ENCODE data around the gene CSNK2A1.
A peak's percentile ranks its signal among the peaks of the same experiment; 100 is the strongest.
"Not testable (repeated sequence)": the region's sequence is repeated elsewhere in the genome, so short reads cannot be mapped to it uniquely, and the experiment has no call there.

Gene CSNK2A1

GRCh38 chr20:588476-588875, 44.9 kb upstream of the CSNK2A1 start:
- Histone ChIP-seq H3K4me2 (ENCODE audit: low read length) (no peak overlapping the region), H3K27me3 (ENCODE audit: low read depth, low read length) (0 out of 2 replicates have a peak, but pooled peaks cover 3% of the 10 kb centered on the region), H3K27ac (ENCODE audit: low read length) (no peak overlapping the region), H2AFZ (ENCODE audit: low read depth, low read length) (no peak overlapping the region), H4K20me1 (ENCODE audit: insufficient read depth, low read length) (no peaks in the 10 kb centered on the region), H3K79me2 (ENCODE audit: low read length) (no peaks in the 10 kb centered on the region), H3K4me1 (ENCODE audit: low read length) (peaks cover 18% of the 10 kb centered on the region), H3K9me3 (ENCODE audit: insufficient read depth, low read length) (no peaks in the 10 kb centered on the region), H3K9ac (ENCODE audit: low read length) (no peak overlapping the region), H3K36me3 (replicated peaks; ENCODE audit: low read depth, low read length) (no peaks in the 10 kb centered on the region), H3K4me3 (ENCODE audit: low read length) (no peak overlapping the region)
- TF ChIP-seq EZH2phosphoT487 (IDR thresholded peaks at IDR 0.05; ENCODE audit: low read depth): no peak
- TF ChIP-seq CTCF (IDR thresholded peaks at IDR 0.05; ENCODE audit: low read depth, low read length): no peak

- no peak overlapping the region for H2AFZ ChIP-seq (ENCODE audit: low read depth, low read length)
- TF ChIP-seq CTCF (IDR thresholded peaks at IDR 0.05; ENCODE audit: low read depth, low read length) (no peak), EZH2phosphoT487 (IDR thresholded peaks at IDR 0.05; ENCODE audit: low read depth) (no peak)
These were observed 41.3 kb upstream of the CSNK2A1 start for GRCh38 chr20:584971-585301.

GRCh38 chr20:584161-584970, 40.8 kb upstream of the CSNK2A1 start:
- Histone ChIP-seq H3K27ac (ENCODE audit: low read length) (no peak overlapping the region), H3K4me2 (ENCODE audit: low read length) (0 out of 2 replicates have a peak overlapping the region, but pooled peaks have one; percentile 16), H3K9me3 (ENCODE audit: insufficient read depth, low read length) (no peaks in the 10 kb centered on the region), H2AFZ (ENCODE audit: low read depth, low read length) (no peak overlapping the region), H3K9ac (ENCODE audit: low read length) (no peak overlapping the region), H3K27me3 (ENCODE audit: low read depth, low read length) (peaks cover 9% of the 10 kb centered on the region; the same call in 1 of the 2 replicates), H3K36me3 (replicated peaks; ENCODE audit: low read depth, low read length) (no peaks in the 10 kb centered on the region), H3K79me2 (ENCODE audit: low read length) (no peaks in the 10 kb centered on the region), H3K4me3 (ENCODE audit: low read length) (no peak overlapping the region), H4K20me1 (ENCODE audit: insufficient read depth, low read length) (no peaks in the 10 kb centered on the region), H3K4me1 (ENCODE audit: low read length) (peaks cover 31% of the 10 kb centered on the region)
- no peak for TF ChIP-seq CTCF (IDR thresholded peaks at IDR 0.05; ENCODE audit: low read depth, low read length)
- TF ChIP-seq EZH2phosphoT487 (IDR thresholded peaks at IDR 0.05; ENCODE audit: low read depth): no peak

More at GRCh38 chr20:584971-585301, 41.3 kb upstream of the CSNK2A1 start:
- Histone ChIP-seq H4K20me1 (ENCODE audit: insufficient read depth, low read length) (no peaks in the 10 kb centered on the region), H3K9me3 (ENCODE audit: insufficient read depth, low read length) (no peaks in the 10 kb centered on the region), H3K79me2 (ENCODE audit: low read length) (no peaks in the 10 kb centered on the region), H3K4me1 (ENCODE audit: low read length) (peaks cover 34% of the 10 kb centered on the region), H3K36me3 (replicated peaks; ENCODE audit: low read depth, low read length) (no peaks in the 10 kb centered on the region), H3K4me2 (ENCODE audit: low read length) (no peak overlapping the region), H3K4me3 (ENCODE audit: low read length) (no peak overlapping the region), H3K27ac (ENCODE audit: low read length) (no peak overlapping the region), H3K27me3 (ENCODE audit: low read depth, low read length) (peaks cover 9% of the 10 kb centered on the region; the same call in 1 of the 2 replicates), H3K9ac (ENCODE audit: low read length) (no peak overlapping the region)

- no peak overlapping the region for H3K4me3 ChIP-seq (ENCODE audit: low read length)
- no peaks in the 10 kb centered on the region for H3K79me2 ChIP-seq (ENCODE audit: low read length)
- peaks cover 9% of the 10 kb centered on the region; the same call in 1 of the 2 replicates for H3K27me3 ChIP-seq (ENCODE audit: low read depth, low read length)
- TF ChIP-seq EZH2phosphoT487 (IDR thresholded peaks at IDR 0.05; ENCODE audit: low read depth) (no peak), CTCF (IDR thresholded peaks at IDR 0.05; ENCODE audit: low read depth, low read length) (no peak)
- no peaks in the 10 kb centered on the region for H3K36me3 ChIP-seq (replicated peaks; ENCODE audit: low read depth, low read length)
- peaks cover 24% of the 10 kb centered on the region for H3K4me1 ChIP-seq (ENCODE audit: low read length)
- no peaks in the 10 kb centered on the region for H3K9me3 ChIP-seq (ENCODE audit: insufficient read depth, low read length)
- H4K20me1 ChIP-seq (ENCODE audit: insufficient read depth, low read length): no peaks in the 10 kb centered on the region
- no peak overlapping the region for H3K27ac ChIP-seq (ENCODE audit: low read length)
- H2AFZ ChIP-seq (ENCODE audit: low read depth, low read length): peak overlapping the region; percentile 12; the same call in 1 of the 2 replicates
- H3K4me2 ChIP-seq (ENCODE audit: low read length): peak overlapping the region; percentile 33
- H3K9ac ChIP-seq (ENCODE audit: low read length): no peak overlapping the region
These were observed 38.6 kb upstream of the CSNK2A1 start for GRCh38 chr20:582204-582603.

- not testable (repeated sequence) for H3K27ac ChIP-seq (ENCODE audit: low read length); H3K9ac ChIP-seq (ENCODE audit: low read length); H3K36me3 ChIP-seq (replicated peaks; ENCODE audit: low read depth, low read length); H3K4me2 ChIP-seq (ENCODE audit: low read length); H3K9me3 ChIP-seq (ENCODE audit: insufficient read depth, low read length); H3K4me3 ChIP-seq (ENCODE audit: low read length); H3K79me2 ChIP-seq (ENCODE audit: low read length); H2AFZ ChIP-seq (ENCODE audit: low read depth, low read length); H4K20me1 ChIP-seq (ENCODE audit: insufficient read depth, low read length)
- peaks cover 15% of the 10 kb centered on the region for H3K27me3 ChIP-seq (ENCODE audit: low read depth, low read length)
- peaks cover 20% of the 10 kb centered on the region for H3K4me1 ChIP-seq (ENCODE audit: low read length)
These were observed 35.5 kb upstream of the CSNK2A1 start for GRCh38 chr20:578940-579690.
